Osteoblast (primary cell): Measurements from ENCODE around the gene MTG2. TPM values are rescaled to one million over a fixed set of nuclear protein-coding genes. Genes with fewer than 3 reads are reported as not detected.

Experiments
- DNase-seq: peaks from one replicate; pipeline ENCODE4 v3.0.0; 2011; ENCODE audit warnings: low spot score, mixed read lengths; ENCODE audit not compliant: insufficient read length; ENCODE audit errors: missing footprints
- H2AFZ ChIP-seq: 2 replicates; pipeline ENCODE4 v1.6.0; 2011; ENCODE audit warnings: mild to moderate bottlenecking, low read length
- H3K27ac ChIP-seq: 2 replicates; pipeline ENCODE4 v1.5.1; 2011; ENCODE audit warnings: mild to moderate bottlenecking, low read depth, low read length, moderate library complexity
- H3K27me3 ChIP-seq: 2 replicates; pipeline ENCODE4 v1.6.0; 2012; ENCODE audit warnings: mild to moderate bottlenecking, control low read depth, inconsistent platforms, low read length, moderate library complexity; ENCODE audit not compliant: insufficient read depth
- H3K36me3 ChIP-seq: 2 replicates; pipeline ENCODE4 v1.5.1; 2011; ENCODE audit warnings: mild to moderate bottlenecking, low read length, control low read depth, moderate library complexity; ENCODE audit not compliant: insufficient read depth
- H3K4me1 ChIP-seq: 2 replicates; pipeline ENCODE4 v1.5.1; 2011; ENCODE audit warnings: mild to moderate bottlenecking, low read length, control low read depth, moderate library complexity; ENCODE audit not compliant: insufficient read depth
- H3K4me2 ChIP-seq: 2 replicates; pipeline ENCODE4 v1.6.0; 2011; ENCODE audit warnings: mild to moderate bottlenecking, low read length; ENCODE audit not compliant: insufficient read depth
- H3K4me3 ChIP-seq: fragments of 200-600 bp; sonication (generic); 3 replicates; pipeline ENCODE4 v1.5.1; 2012; ENCODE audit warnings: mild to moderate bottlenecking, low read length, inconsistent platforms; ENCODE audit not compliant: insufficient read depth
- H3K79me2 ChIP-seq: 2 replicates; pipeline ENCODE4 v1.6.0; 2012; ENCODE audit warnings: mild to moderate bottlenecking, low read length, control low read depth, inconsistent platforms; ENCODE audit not compliant: insufficient read depth
- H3K9me3 ChIP-seq: 2 replicates; pipeline ENCODE4 v1.5.1; 2011; ENCODE audit warnings: low read depth, low read length, control low read depth
- H4K20me1 ChIP-seq: 2 replicates; pipeline ENCODE4 v1.6.0; 2012; ENCODE audit warnings: mild to moderate bottlenecking, low read length, control low read depth; ENCODE audit not compliant: insufficient read depth
- CTCF ChIP-seq: IDR thresholded peaks from 2 replicates; pipeline ENCODE4 v1.5.1; 2011; ENCODE audit warnings: mild to moderate bottlenecking, low read depth, low read length, moderate library complexity; ENCODE audit errors: extremely low read depth
- total RNA-seq: library from RNA; depleted of rRNA; stranded (reverse); fragments of >200 nt; gene quantifications from 2 replicates; pipeline ENCODE4 v1.2.3, GENCODE V29; 2012

The MTG2 gene
- total RNA-seq, 1 donor = 22.1 TPM

GRCh38 chr20:62238569-62239277 lies 55.9 kb downstream of the MTG2 start:
- DNase-seq = peak; percentile 92
- H4K20me1 ChIP-seq = peaks cover 42% of the 10 kb centered on the region
- TF ChIP-seq CTCF = no peak
- H2AFZ ChIP-seq = peak overlapping the region; percentile 70
- H3K36me3 ChIP-seq = peaks cover 18% of the 10 kb centered on the region
- no peaks in the 10 kb centered on the region for H3K27me3 ChIP-seq
- H3K27ac ChIP-seq = peak overlapping the region; percentile 60
- peaks cover 50% of the 10 kb centered on the region for H3K79me2 ChIP-seq
- peak overlapping the region; percentile 81 for H3K4me2 ChIP-seq
- no peaks in the 10 kb centered on the region for H3K9me3 ChIP-seq
- peak overlapping the region; percentile 83 for H3K4me3 ChIP-seq
- peaks cover 3% of the 10 kb centered on the region for H3K4me1 ChIP-seq

GRCh38 chr20:62239278-62239879 lies 56.6 kb downstream of the MTG2 start:
- Histone ChIP-seq H4K20me1 (peaks cover 49% of the 10 kb centered on the region), H3K27me3 (no peaks in the 10 kb centered on the region), H2AFZ (peak overlapping the region; percentile 70), H3K36me3 (peaks cover 18% of the 10 kb centered on the region), H3K4me1 (peaks cover 3% of the 10 kb centered on the region), H3K9me3 (no peaks in the 10 kb centered on the region), H3K4me3 (peak overlapping the region; percentile 83), H3K4me2 (peak overlapping the region; percentile 81), H3K79me2 (peaks cover 56% of the 10 kb centered on the region), H3K27ac (peak overlapping the region; percentile 60)
- peak; percentile 94 for DNase-seq
- no peak for TF ChIP-seq CTCF

GRCh38 chr20:62240020-62240685 lies 57.3 kb downstream of the MTG2 start:
- peak overlapping the region; percentile 81 for H3K4me2 ChIP-seq
- H3K27ac ChIP-seq = no peak overlapping the region
- no peak for TF ChIP-seq CTCF
- peaks cover 18% of the 10 kb centered on the region for H3K36me3 ChIP-seq
- H3K4me3 ChIP-seq = no peak overlapping the region
- peaks cover 64% of the 10 kb centered on the region for H3K79me2 ChIP-seq
- no peaks in the 10 kb centered on the region for H3K9me3 ChIP-seq
- no peak overlapping the region for H2AFZ ChIP-seq
- H3K4me1 ChIP-seq = peaks cover 3% of the 10 kb centered on the region
- H4K20me1 ChIP-seq = peaks cover 56% of the 10 kb centered on the region
- H3K27me3 ChIP-seq = no peaks in the 10 kb centered on the region
- DNase-seq = no peak

- DNase-seq = no peak
- no peak overlapping the region for H2AFZ ChIP-seq
- no peak overlapping the region for H3K27ac ChIP-seq
- H3K9me3 ChIP-seq = no peaks in the 10 kb centered on the region
- peaks cover 77% of the 10 kb centered on the region for H3K79me2 ChIP-seq
- no peak for TF ChIP-seq CTCF
- H3K27me3 ChIP-seq = no peaks in the 10 kb centered on the region
- H3K36me3 ChIP-seq = peaks cover 18% of the 10 kb centered on the region
- H3K4me3 ChIP-seq = no peak overlapping the region
- H3K4me1 ChIP-seq = peaks cover 3% of the 10 kb centered on the region
- peaks cover 70% of the 10 kb centered on the region for H4K20me1 ChIP-seq
- H3K4me2 ChIP-seq = no peak overlapping the region
Observed at GRCh38 chr20:62241506-62241905, 58.7 kb downstream of the MTG2 start.
